Common myeloid progenitor, CD34-positive (primary cell): ENCODE measurements around the gene PIGB.
"Not testable (repeated sequence)": the region's sequence is repeated elsewhere in the genome, so short reads cannot be mapped to it uniquely, and the experiment has no call there.

Source experiments
- CTCF ChIA-PET: fragments of 350-600 bp; sonication (Branson Sonifier 250); formaldehyde crosslinking; loops from one replicate; lab custom pipeline; 2021; ENCODE audit warnings: antibody characterized with exemption; lab: Charles Lee
- POLR2A ChIA-PET: fragments of 350-600 bp; sonication (Branson Sonifier 250); formaldehyde crosslinking; loops from one replicate; lab custom pipeline; 2021; ENCODE audit warnings: antibody characterized with exemption; lab: Charles Lee
- DNase-seq, 3 donors: peaks; one replicate each; pipeline versions ENCODE4 v3.0.0 to v3.0.0-alpha.2; 2013
- H3K27ac ChIP-seq, 2 experiments: 1 replicate in 1 of 2; 2 replicates in 1 of 2; pipeline ENCODE4 v1.7.0; 2013; ENCODE audit warnings: inconsistent platforms in 2 of 2, low read length in 2 of 2, mild to moderate bottlenecking in 2 of 2, low read depth in 1 of 2, moderate library complexity in 1 of 2; ENCODE audit not compliant: severe bottlenecking in 2 of 2, insufficient read depth in 1 of 2, poor library complexity in 1 of 2
- H3K27me3 ChIP-seq, 5 experiments: replicated peaks in 2 of 5; 1 replicate in 3 of 5; 2 replicates in 2 of 5; pipeline versions ENCODE4 v1.6.1 to v1.7.0; 2013; ENCODE audit warnings: low read length in 4 of 5, mild to moderate bottlenecking in 2 of 5, moderate library complexity in 2 of 5, inconsistent platforms in 1 of 5; ENCODE audit not compliant: insufficient read depth in 5 of 5, control insufficient read depth in 4 of 5
- H3K36me3 ChIP-seq, 4 experiments: 1 replicate in 2 of 4; 2 replicates in 2 of 4; pipeline versions ENCODE4 v1.6.1 to v1.7.0; 2013; ENCODE audit warnings: low read length in 3 of 4, control low read depth in 1 of 4, mild to moderate bottlenecking in 1 of 4; ENCODE audit not compliant: control insufficient read depth in 4 of 4, insufficient read depth in 4 of 4
- H3K4me1 ChIP-seq, 4 experiments: 1 replicate in 3 of 4; 2 replicates in 1 of 4; pipeline versions ENCODE4 v1.6.1 to v1.7.1; 2013; ENCODE audit warnings: low read length in 3 of 4, mild to moderate bottlenecking in 3 of 4, control low read depth in 1 of 4, inconsistent platforms in 1 of 4, moderate library complexity in 1 of 4; ENCODE audit not compliant: control insufficient read depth in 4 of 4, insufficient read depth in 4 of 4; ENCODE audit errors: control extremely low read depth in 1 of 4
- H3K4me3 ChIP-seq, 7 experiments: 1 replicate in 4 of 7; 2 replicates in 3 of 7; pipeline versions ENCODE4 v1.5.1 to v1.7.0; 2013; ENCODE audit warnings: mild to moderate bottlenecking in 7 of 7, low read length in 6 of 7, moderate library complexity in 6 of 7, inconsistent platforms in 2 of 7, low read depth in 2 of 7, control low read depth in 1 of 7; ENCODE audit not compliant: insufficient read depth in 4 of 7, control insufficient read depth in 1 of 7; ENCODE audit errors: extremely low read depth in 1 of 7
- H3K9me3 ChIP-seq, 5 experiments: 1 replicate in 4 of 5; 2 replicates in 1 of 5; pipeline versions ENCODE4 v1.6.1 to v1.7.1; 2013; ENCODE audit warnings: low read length in 4 of 5, mild to moderate bottlenecking in 2 of 5, inconsistent platforms in 1 of 5, low read depth in 1 of 5, moderate library complexity in 1 of 5; ENCODE audit not compliant: control insufficient read depth in 4 of 5, insufficient read depth in 2 of 5; ENCODE audit errors: control extremely low read depth in 1 of 5
- WGBS: methylation state at CpG from one replicate; pipeline ENCODE4 v1.1.5; 2013; ENCODE audit not compliant: insufficient coverage; 5-methylcytosine and 5-hydroxymethylcytosine counted together

PIGB gene

GRCh38 chr15:55297315-55297714 is 21.7 kb upstream of the PIGB start:
- DNase-seq, result no peak
- ChIA-PET CTCF (interaction anchor here (1.1 kb wide), 1 partner anchor 29 kb away, joined by 4 read pairs; no protein-coding TSS in a partner anchor), POLR2A (no interaction called here)
- H3K36me3 ChIP-seq, result no peaks in the 10 kb centered on the region
- H3K27me3 ChIP-seq, result no peaks in the 10 kb centered on the region
- no peak overlapping the region for H3K27ac ChIP-seq
- no peaks in the 10 kb centered on the region for H3K9me3 ChIP-seq
- no peak overlapping the region for H3K4me3 ChIP-seq
- H3K4me1 ChIP-seq, result no peaks in the 10 kb centered on the region

DNA sequence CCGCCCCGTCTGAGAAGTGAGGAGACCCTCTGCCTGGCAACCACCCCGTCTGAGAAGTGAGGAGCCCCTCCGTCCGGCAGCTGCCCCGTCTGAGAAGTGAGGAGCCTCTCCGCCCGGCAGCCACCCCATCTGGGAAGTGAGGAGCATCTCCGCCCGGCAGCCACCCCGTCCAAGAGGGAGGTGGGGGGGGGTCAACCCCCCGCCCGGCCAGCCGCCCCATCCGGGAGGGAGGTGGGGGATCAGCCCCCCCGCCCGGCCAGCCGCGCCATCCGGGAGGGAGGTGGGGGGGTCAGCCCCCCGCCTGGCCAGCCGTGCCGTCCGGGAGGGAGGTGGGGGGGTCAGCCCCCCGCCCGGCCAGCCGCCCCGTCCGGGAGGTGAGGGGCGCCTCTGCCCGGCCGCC is 16.2 kb upstream of the PIGB start:
- H3K9me3 ChIP-seq, POLR2A ChIA-PET, H3K36me3 ChIP-seq, CTCF ChIA-PET, H3K4me3 ChIP-seq, H3K27ac ChIP-seq, H3K4me1 ChIP-seq, DNase-seq, H3K27me3 ChIP-seq: not testable (repeated sequence)
- no CpG with 5 or more reads among the region's 32 CpGs for WGBS

GRCh38 chr15:55319537-55320237 is 665 bp downstream of the PIGB start:
- peak overlapping the region; percentile 83 to 98 (median 93) for H3K4me3 ChIP-seq
- CTCF ChIA-PET, result interaction anchor here (0.7 to 1.8 kb wide), 6 partner anchors 21 to 116 kb away, joined by 3 to 7 read pairs (median 3); partner anchors contain the start of genes CCPG1 and PIERCE2
- POLR2A ChIA-PET, result interaction anchor here (1.5 kb wide), 1 partner anchor 88 kb away, joined by 5 read pairs; the partner anchor contains the start of genes CCPG1 and PIERCE2
- DNase-seq, result peak in 2 of 3 donors; percentile 39 to 45
- WGBS, result 56% methylated on average over 3 of the region's 4 CpGs
- no peaks in the 10 kb centered on the region for H3K27me3 ChIP-seq
- H3K9me3 ChIP-seq, result no peaks in the 10 kb centered on the region
- peak overlapping the region; percentile 98 to 99 for H3K27ac ChIP-seq
- H3K36me3 ChIP-seq, result peaks cover 0 to 5% (median 3%) of the 10 kb centered on the region in 4 experiments
- H3K4me1 ChIP-seq, result peaks cover 9 to 34% (median 21%) of the 10 kb centered on the region in 4 experiments

DNA sequence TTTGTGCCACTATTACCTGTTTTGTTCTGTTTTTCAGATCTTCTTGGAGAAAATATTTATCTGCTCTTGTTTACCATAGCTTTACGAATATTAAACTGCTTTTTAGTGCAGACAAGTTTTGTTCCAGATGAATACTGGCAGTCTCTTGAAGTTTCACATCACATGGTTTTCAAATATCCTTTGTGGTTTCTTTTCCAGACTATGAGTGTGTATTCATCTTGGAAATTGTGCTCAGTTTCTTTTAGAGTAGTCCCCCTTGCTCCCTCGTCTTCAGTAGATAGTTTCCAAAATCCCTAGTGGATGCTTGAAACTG is 1.2 kb downstream of the PIGB start:
- no CpG with 5 or more reads among the region's 2 CpGs for WGBS
- Histone ChIP-seq H3K27me3 (no peaks in the 10 kb centered on the region), H3K4me1 (peaks cover 9 to 34% (median 21%) of the 10 kb centered on the region in 4 experiments), H3K4me3 (peak overlapping the region in 5 of 7 experiments; percentile 6 to 98 (median 93)), H3K36me3 (peaks cover 0 to 8% (median 3%) of the 10 kb centered on the region in 4 experiments), H3K9me3 (no peaks in the 10 kb centered on the region), H3K27ac (peak overlapping the region in 1 of 2 experiments; percentile 99)
- ChIA-PET POLR2A (no interaction called here), CTCF (no interaction called here)
- DNase-seq, result no peak

- POLR2A ChIA-PET, result no interaction called here
- WGBS, result no CpG with 5 or more reads among the region's 1 CpG
Observed at GRCh38 chr15:55320963-55321362, 1.9 kb downstream of the PIGB start.

GRCh38 chr15:55322467-55322866 is 3.4 kb downstream of the PIGB start:
- ChIA-PET POLR2A (no interaction called here), CTCF (interaction anchor here (1.5 kb wide), 1 partner anchor 112 kb away, joined by 4 read pairs; no protein-coding TSS in a partner anchor)
- no peak for DNase-seq
- H3K36me3 ChIP-seq, result peaks cover 0 to 8% (median 2%) of the 10 kb centered on the region in 4 experiments
- H3K4me1 ChIP-seq, result peaks cover 9 to 27% (median 19%) of the 10 kb centered on the region in 4 experiments
- no peaks in the 10 kb centered on the region for H3K9me3 ChIP-seq
- no peaks in the 10 kb centered on the region for H3K27me3 ChIP-seq
- no peak overlapping the region for H3K27ac ChIP-seq
- no peak overlapping the region for H3K4me3 ChIP-seq
- WGBS, result 100% methylated on average over 3 of the region's 5 CpGs

More at GRCh38 chr15:55320963-55321362, 1.9 kb downstream of the PIGB start:
- CTCF ChIA-PET, result no interaction called here
- no peaks in the 10 kb centered on the region for H3K27me3 ChIP-seq
- no peaks in the 10 kb centered on the region for H3K9me3 ChIP-seq
- H3K27ac ChIP-seq, result no peak overlapping the region
- peaks cover 0 to 8% (median 1%) of the 10 kb centered on the region in 4 experiments for H3K36me3 ChIP-seq
- H3K4me3 ChIP-seq, result peak overlapping the region in 1 of 7 experiments; percentile 97
- H3K4me1 ChIP-seq, result peaks cover 9 to 34% (median 21%) of the 10 kb centered on the region in 4 experiments
- no peak for DNase-seq

GRCh38 chr15:55327387-55327786 is 8.4 kb downstream of the PIGB start:
- H3K4me3 ChIP-seq, result no peak overlapping the region
- CTCF ChIA-PET, result interaction anchor here (1.5 kb wide), 1 partner anchor 108 kb away, joined by 3 read pairs; no protein-coding TSS in a partner anchor
- no peak overlapping the region for H3K27ac ChIP-seq
- DNase-seq, result no peak
- POLR2A ChIA-PET, result no interaction called here
- peaks cover 7 to 28% (median 17%) of the 10 kb centered on the region in 4 experiments for H3K36me3 ChIP-seq
- H3K27me3 ChIP-seq, result no peaks in the 10 kb centered on the region
- H3K4me1 ChIP-seq, result peaks cover 0 to 5% (median 5%) of the 10 kb centered on the region in 4 experiments
- no CpG with 5 or more reads among the region's 1 CpG for WGBS
- H3K9me3 ChIP-seq, result no peaks in the 10 kb centered on the region
